HFFc6 (cell line): ENCODE data around the gene PMEPA1. TPM values are rescaled to one million over a fixed set of nuclear protein-coding genes. Genes with fewer than 3 reads are reported as not detected.
A peak's percentile ranks its signal among the peaks of the same experiment; 100 is the strongest.

Experiments
- DNase-seq: peaks from one replicate; pipeline ENCODE4 v3.0.0-alpha.2; 2018
- H3K27ac Mint-ChIP-seq: 2 replicates; pipeline ENCODE4 v1.8.0; 2020; ENCODE audit warnings: mild to moderate bottlenecking, mixed read lengths
- H3K27me3 Mint-ChIP-seq: 2 replicates; pipeline ENCODE4 v1.8.0; 2021; ENCODE audit warnings: mild to moderate bottlenecking, moderate library complexity, mixed read lengths; ENCODE audit not compliant: insufficient read depth
- H3K36me3 Mint-ChIP-seq: 2 replicates; pipeline ENCODE4 v1.8.0; 2021; ENCODE audit warnings: low read depth, mixed read lengths
- H3K4me1 Mint-ChIP-seq: 2 replicates; pipeline ENCODE4 v1.8.0; 2020; ENCODE audit warnings: low read depth, mixed read lengths
- H3K4me3 Mint-ChIP-seq: 2 replicates; pipeline ENCODE4 v1.8.0; 2020; ENCODE audit warnings: mild to moderate bottlenecking, moderate library complexity, mixed read lengths
- H3K9me3 Mint-ChIP-seq: 2 replicates; pipeline ENCODE4 v1.8.0; 2020; ENCODE audit warnings: mild to moderate bottlenecking, mixed read lengths
- CTCF ChIP-seq: fragments of 200-600 bp; sonication (generic); IDR thresholded peaks from 2 replicates; pipeline ENCODE4 v1.5.0; 2021; ENCODE audit warnings: antibody characterized with exemption, mild to moderate bottlenecking
- total RNA-seq, 6 experiments: library from RNA; stranded (reverse); fragmentation: NEBNext Ultra II Directional; extraction: Animal tissue kit (Norgen Biotek cat#: 25700); gene quantifications; 2 replicates in 1 of 6; 3 replicates in 5 of 6; pipeline ENCODE4 v1.2.3, GENCODE V29; 2021

PMEPA1 gene
- total RNA-seq, 6 experiments from 2014 or later = 4.7 to 8.0 (median 5.3) TPM

GRCh38 chr20:57702091-57702490 is 7.7 kb downstream of the PMEPA1 start:
- Mint-ChIP-seq H3K36me3 (no peaks in the 10 kb centered on the region), H3K4me3 (no peak overlapping the region), H3K4me1 (peaks cover 26% of the 10 kb centered on the region), H3K9me3 (no peaks in the 10 kb centered on the region), H3K27ac (no peak overlapping the region), H3K27me3 (peaks cover 14% of the 10 kb centered on the region)
- DNase-seq = no peak
- no peak for TF ChIP-seq CTCF

- peaks cover 14% of the 10 kb centered on the region for H3K27me3 Mint-ChIP-seq
- H3K27ac Mint-ChIP-seq = no peak overlapping the region
- no peak for TF ChIP-seq CTCF
- no peak for DNase-seq
- H3K36me3 Mint-ChIP-seq = no peaks in the 10 kb centered on the region
- no peak overlapping the region for H3K4me3 Mint-ChIP-seq
- H3K9me3 Mint-ChIP-seq = no peaks in the 10 kb centered on the region
- peaks cover 29% of the 10 kb centered on the region for H3K4me1 Mint-ChIP-seq
Measured at GRCh38 chr20:57701651-57702050, 8.2 kb downstream of the PMEPA1 start.

GRCh38 chr20:57701090-57701489 is 8.7 kb downstream of the PMEPA1 start:
- Mint-ChIP-seq H3K36me3 (no peaks in the 10 kb centered on the region), H3K4me1 (peaks cover 29% of the 10 kb centered on the region), H3K9me3 (no peaks in the 10 kb centered on the region), H3K4me3 (no peak overlapping the region), H3K27ac (no peak overlapping the region), H3K27me3 (peaks cover 14% of the 10 kb centered on the region)
- no peak for DNase-seq
- no peak for TF ChIP-seq CTCF

GRCh38 chr20:57699395-57699794 is 10.4 kb downstream of the PMEPA1 start:
- Mint-ChIP-seq H3K36me3 (no peaks in the 10 kb centered on the region), H3K4me1 (peaks cover 29% of the 10 kb centered on the region), H3K27me3 (peaks cover 11% of the 10 kb centered on the region), H3K9me3 (no peaks in the 10 kb centered on the region), H3K4me3 (no peak overlapping the region), H3K27ac (no peak overlapping the region)
- TF ChIP-seq CTCF = no peak
- DNase-seq = no peak

GRCh38 chr20:57698867-57699275 is 10.9 kb downstream of the PMEPA1 start:
- peaks cover 29% of the 10 kb centered on the region for H3K4me1 Mint-ChIP-seq
- H3K9me3 Mint-ChIP-seq = no peaks in the 10 kb centered on the region
- DNase-seq = no peak
- TF ChIP-seq CTCF = no peak
- no peaks in the 10 kb centered on the region for H3K36me3 Mint-ChIP-seq
- peak overlapping the region; percentile 73 for H3K27ac Mint-ChIP-seq
- peaks cover 9% of the 10 kb centered on the region for H3K27me3 Mint-ChIP-seq
- H3K4me3 Mint-ChIP-seq = peak overlapping the region; percentile 80
